HepG2 (cell line): ENCODE measurements around the gene RASGRP4.

Experiments used
- CREM ChIP-seq, 2 experiments: sonication (generic) in 1 of 2; formaldehyde crosslinking in 1 of 2; IDR thresholded peaks; 2 replicates each; pipeline versions ENCODE4 v1.4.0 to v1.6.1; 2016 to 2020; ENCODE audit warnings: antibody characterized with exemption in 1 of 2, mild to moderate bottlenecking in 1 of 2, missing genetic modification reagents in 1 of 2
- MYC ChIP-seq: sonication (generic); formaldehyde crosslinking; IDR thresholded peaks from 2 replicates; pipeline ENCODE4 v1.9.0; 2021; ENCODE audit warnings: missing genetic modification reagents, borderline replicate concordance
- POLR2AphosphoS5 ChIP-seq: IDR thresholded peaks from 2 replicates; pipeline ENCODE4 v1.6.1; 2012; ENCODE audit warnings: low read depth, low read length
- SP2 ChIP-seq: sonication (generic); formaldehyde crosslinking; IDR thresholded peaks from 2 replicates; pipeline ENCODE4 v1.5.1; 2020; ENCODE audit warnings: mild to moderate bottlenecking, missing genetic modification reagents
- TP53 ChIP-seq: sonication (generic); formaldehyde crosslinking; conservative IDR thresholded peaks from 2 replicates; pipeline ENCODE4 v1.4.0; 2020; ENCODE audit warnings: missing genetic modification reagents
- ZNF10 ChIP-seq: sonication (generic); formaldehyde crosslinking; IDR thresholded peaks from 2 replicates; pipeline ENCODE4 v1.4.0; 2020; ENCODE audit warnings: mild to moderate bottlenecking, low read depth, missing genetic modification reagents, borderline replicate concordance
- ZNF24 ChIP-seq: fragments of 450-650 bp; IDR thresholded peaks from 2 replicates; pipeline ENCODE4 v1.6.1; 2017; ENCODE audit warnings: antibody characterized with exemption, mild to moderate bottlenecking
- ZNF292 ChIP-seq: sonication (generic); formaldehyde crosslinking; IDR thresholded peaks from 2 replicates; pipeline ENCODE4 v1.8.1; 2022; ENCODE audit warnings: mild to moderate bottlenecking, low read depth, missing genetic modification reagents, borderline replicate concordance
- ZNF772 ChIP-seq: sonication (generic); formaldehyde crosslinking; IDR thresholded peaks from 2 replicates; pipeline ENCODE4 v1.5.0; 2020; ENCODE audit warnings: mild to moderate bottlenecking, missing genetic modification reagents
- TF ChIP-seq, protein P1 (sequence below): sonication (generic); formaldehyde crosslinking; IDR thresholded peaks from 2 replicates; pipeline ENCODE4 v1.5.0; 2020; ENCODE audit warnings: mild to moderate bottlenecking, missing genetic modification reagents, moderate library complexity

DNA sequence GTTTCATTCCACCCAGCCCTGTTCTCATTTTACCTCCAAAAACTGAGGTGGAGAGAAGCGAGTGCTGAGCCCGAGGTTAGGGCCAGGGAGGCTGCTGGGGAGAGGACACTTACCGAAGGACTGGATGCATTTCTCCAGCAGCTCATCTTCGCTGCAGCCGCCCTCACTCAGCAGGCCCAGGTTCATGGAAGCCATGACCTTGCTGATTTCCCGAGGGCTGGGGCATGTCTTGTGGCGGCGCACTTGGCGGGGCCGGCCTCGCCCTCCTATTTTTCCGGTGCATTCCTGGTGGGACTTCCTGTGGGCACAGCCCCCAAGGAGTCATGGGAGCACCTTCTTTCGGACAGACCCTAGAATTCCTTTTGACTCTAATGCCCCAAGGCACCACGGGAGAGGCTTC is 4.2 kb downstream of the RASGRP4 start:
- TF ChIP-seq POLR2AphosphoS5 (no peak), MYC (CRISPR knock-in tag) (no peak), ZNF10 (CRISPR knock-in tag) (no peak), TP53 (CRISPR knock-in tag) (no peak), ZNF292 (CRISPR knock-in tag) (no peak), SP2 (no peak), ZNF772 (CRISPR knock-in tag) (no peak), ZNF24 (no peak), CREM (IDR thresholded peaks at IDR 0.05) (no peak), CREM (CRISPR knock-in tag; IDR thresholded peaks at IDR 0.05) (no peak)
- TF ChIP-seq, protein P1, sequence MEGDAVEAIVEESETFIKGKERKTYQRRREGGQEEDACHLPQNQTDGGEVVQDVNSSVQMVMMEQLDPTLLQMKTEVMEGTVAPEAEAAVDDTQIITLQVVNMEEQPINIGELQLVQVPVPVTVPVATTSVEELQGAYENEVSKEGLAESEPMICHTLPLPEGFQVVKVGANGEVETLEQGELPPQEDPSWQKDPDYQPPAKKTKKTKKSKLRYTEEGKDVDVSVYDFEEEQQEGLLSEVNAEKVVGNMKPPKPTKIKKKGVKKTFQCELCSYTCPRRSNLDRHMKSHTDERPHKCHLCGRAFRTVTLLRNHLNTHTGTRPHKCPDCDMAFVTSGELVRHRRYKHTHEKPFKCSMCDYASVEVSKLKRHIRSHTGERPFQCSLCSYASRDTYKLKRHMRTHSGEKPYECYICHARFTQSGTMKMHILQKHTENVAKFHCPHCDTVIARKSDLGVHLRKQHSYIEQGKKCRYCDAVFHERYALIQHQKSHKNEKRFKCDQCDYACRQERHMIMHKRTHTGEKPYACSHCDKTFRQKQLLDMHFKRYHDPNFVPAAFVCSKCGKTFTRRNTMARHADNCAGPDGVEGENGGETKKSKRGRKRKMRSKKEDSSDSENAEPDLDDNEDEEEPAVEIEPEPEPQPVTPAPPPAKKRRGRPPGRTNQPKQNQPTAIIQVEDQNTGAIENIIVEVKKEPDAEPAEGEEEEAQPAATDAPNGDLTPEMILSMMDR (CRISPR knock-in tag) = no peak
